PC-3 (cell line): ENCODE measurements around the gene ASXL2. TPM values are rescaled to one million over a fixed set of nuclear protein-coding genes. Genes with fewer than 3 reads are reported as not detected.

Experiments
- ATAC-seq: fragments of 200-7000 bp; cut with Tn5 transposase; 2 replicates; pipeline ENCODE4 v1.9.1; 2020; ENCODE audit warnings: mild to moderate bottlenecking, moderate library complexity
- BruUV-seq: library from RNA; stranded (reverse); fragments of 400-500 nt; replicated peaks from 2 replicates; lab custom pipeline; 2021; lab: Mats Ljungman, UMichigan
- CTCF ChIA-PET: fragments of 300-600 bp; sonication (Branson Sonifier 250); formaldehyde crosslinking; loops from one replicate; lab custom pipeline; 2022; ENCODE audit warnings: antibody characterized with exemption; lab: Charles Lee
- POLR2A ChIA-PET: fragments of 300-600 bp; sonication (Branson Sonifier 250); formaldehyde crosslinking; loops from one replicate; lab custom pipeline; 2022; ENCODE audit warnings: antibody characterized with exemption; ENCODE audit not compliant: unreplicated experiment; lab: Charles Lee
- DNase-seq: peaks from one replicate; pipeline ENCODE4 v3.0.0-alpha.2; 2015
- H2AFZ ChIP-seq: fragments of 300-600 bp; sonication (generic); 2 replicates; pipeline ENCODE4 v1.6.0; 2016; ENCODE audit warnings: antibody characterized with exemption, low read length
- H3F3A ChIP-seq: fragments of 300-600 bp; sonication (generic); one replicate; pipeline ENCODE4 v1.6.0; 2017; ENCODE audit warnings: antibody characterized with exemption, low read length, control low read depth, mild to moderate bottlenecking; ENCODE audit not compliant: unreplicated experiment
- H3K27ac ChIP-seq: fragments of 300-600 bp; sonication (generic); 2 replicates; pipeline ENCODE4 v1.5.1; 2016; ENCODE audit warnings: mild to moderate bottlenecking, low read length
- H3K27me3 ChIP-seq: fragments of 300-600 bp; sonication (generic); 2 replicates; pipeline ENCODE4 v1.6.1; 2016; ENCODE audit warnings: low read length, mixed read lengths
- H3K36me3 ChIP-seq: fragments of 300-600 bp; sonication (generic); 2 replicates; pipeline ENCODE4 v1.6.1; 2016; ENCODE audit warnings: low read depth, mixed run types, low read length, mixed read lengths
- H3K4me1 ChIP-seq: fragments of 300-600 bp; sonication (generic); 2 replicates; pipeline ENCODE4 v1.5.1; 2016; ENCODE audit warnings: low read length; ENCODE audit not compliant: insufficient read depth
- H3K4me2 ChIP-seq: fragments of 300-600 bp; sonication (generic); 2 replicates; pipeline ENCODE4 v1.6.0; 2016; ENCODE audit warnings: low read length
- H3K4me3 ChIP-seq: fragments of 300-600 bp; sonication (generic); 2 replicates; pipeline ENCODE4 v1.5.1; 2016; ENCODE audit warnings: mild to moderate bottlenecking, low read length, mixed read lengths
- H3K79me2 ChIP-seq: fragments of 300-600 bp; sonication (generic); 2 replicates; pipeline ENCODE4 v1.6.1; 2017; ENCODE audit warnings: low read length, mixed read lengths
- H3K9ac ChIP-seq: fragments of 300-600 bp; sonication (generic); 2 replicates; pipeline ENCODE4 v1.6.0; 2016; ENCODE audit warnings: mild to moderate bottlenecking, low read length
- H3K9me2 ChIP-seq: fragments of 300-600 bp; sonication (generic); replicated peaks from 2 replicates; pipeline ENCODE4 v1.6.1; 2016; ENCODE audit warnings: mixed run types, low read length, mixed read lengths
- H3K9me3 ChIP-seq: fragments of 300-600 bp; sonication (generic); 2 replicates; pipeline ENCODE4 v1.6.1; 2016; ENCODE audit warnings: low read length, mixed read lengths
- H4K20me1 ChIP-seq: fragments of 300-600 bp; sonication (generic); 2 replicates; pipeline ENCODE4 v1.6.1; 2016; ENCODE audit warnings: low read length, mixed read lengths
- CTCF ChIP-seq: fragments of 300-600 bp; sonication (generic); conservative IDR thresholded peaks from 2 replicates; pipeline ENCODE4 v1.5.1; 2017; ENCODE audit warnings: antibody characterized with exemption, low read depth, mild to moderate bottlenecking, low read length
- EZH2 ChIP-seq: fragments of 300-600 bp; sonication (generic); IDR thresholded peaks from one replicate; pipeline ENCODE4 v1.6.1; 2017; ENCODE audit warnings: antibody characterized with exemption, mild to moderate bottlenecking, low read length; ENCODE audit not compliant: unreplicated experiment
- EZH2phosphoT487 ChIP-seq: fragments of 300-600 bp; sonication (generic); IDR thresholded peaks from 2 replicates; pipeline ENCODE4 v1.6.1; 2018; ENCODE audit warnings: mild to moderate bottlenecking, antibody characterized with exemption, low read length, borderline replicate concordance
- intact Hi-C: fragments of 100-400 bp; cut with micrococcal nuclease; formaldehyde crosslinking; loops from 2 replicates; pipeline ENCODE4 v1.9.0; 2023
- total RNA-seq: library from RNA; depleted of rRNA; stranded (reverse); fragments of >200 nt; gene quantifications from 2 replicates; pipeline ENCODE4 v1.2.3, GENCODE V29; 2014

The ASXL2 gene
- total RNA-seq, 1 experiment from 2014 or later: 11.5 TPM

- POLR2A ChIA-PET: no interaction called here
- Histone ChIP-seq H3K9me2 (no peaks in the 10 kb centered on the region), H3F3A (no peaks in the 10 kb centered on the region), H4K20me1 (peaks cover 6% of the 10 kb centered on the region; the same call in 1 of the 2 replicates), H3K4me1 (peaks cover 14% of the 10 kb centered on the region), H3K9me3 (no peaks in the 10 kb centered on the region), H2AFZ (no peak overlapping the region), H3K4me3 (no peak overlapping the region), H3K4me2 (no peak overlapping the region), H3K79me2 (peaks cover 50% of the 10 kb centered on the region), H3K27ac (no peak overlapping the region), H3K36me3 (no peaks in the 10 kb centered on the region), H3K9ac (no peak overlapping the region), H3K27me3 (no peaks in the 10 kb centered on the region)
- ATAC-seq (no peak), DNase-seq (no peak)
- BruUV-seq: no TSS peak
- intact Hi-C loops: loop anchor here (5.0 kb wide), 1 partner anchor 247 kb away; no protein-coding TSS in a partner anchor
- CTCF ChIA-PET: no interaction called here
- no peak for TF ChIP-seq CTCF
- TF ChIP-seq EZH2phosphoT487: no peak
- TF ChIP-seq EZH2: no peak
These were observed 23.7 kb downstream of the ASXL2 start for GRCh38 chr2:25854613-25855012.

GRCh38 chr2:25853038-25853638 lies 25.1 kb downstream of the ASXL2 start:
- POLR2A ChIA-PET: no interaction called here
- intact Hi-C loops: loop anchor here (2.0 to 5.0 kb wide), 2 partner anchors 246 to 292 kb away; no protein-coding TSS in a partner anchor
- H4K20me1 ChIP-seq: peaks cover 6% of the 10 kb centered on the region; the same call in 1 of the 2 replicates

More at GRCh38 chr2:25853038-25853638, 25.1 kb downstream of the ASXL2 start:
- DNase-seq (no peak), ATAC-seq (no peak)
- Histone ChIP-seq H3K9me3 (no peaks in the 10 kb centered on the region), H3K27me3 (no peaks in the 10 kb centered on the region), H3K9ac (no peak overlapping the region), H3K4me2 (no peak overlapping the region), H3F3A (no peaks in the 10 kb centered on the region), H3K4me3 (no peak overlapping the region), H3K36me3 (no peaks in the 10 kb centered on the region), H3K27ac (no peak overlapping the region), H3K4me1 (peaks cover 14% of the 10 kb centered on the region), H3K9me2 (no peaks in the 10 kb centered on the region), H2AFZ (no peak overlapping the region), H3K79me2 (peaks cover 43% of the 10 kb centered on the region)
- BruUV-seq: no TSS peak
- CTCF ChIA-PET: interaction anchor here (0.6 kb wide), 2 partner anchors 97 to 180 kb away, joined by 3 to 9 read pairs; partner anchors contain the start of gene RAB10
- TF ChIP-seq CTCF (no peak), EZH2phosphoT487 (no peak), EZH2 (no peak)
